Measurements from ENCODE around the gene BTG2. TPM values are rescaled to one million over a fixed set of nuclear protein-coding genes. Genes with fewer than 3 reads are reported as not detected.

BTG2 gene
- total RNA-seq, 1 donor from 2014 or later: 71.4 TPM

DNA sequence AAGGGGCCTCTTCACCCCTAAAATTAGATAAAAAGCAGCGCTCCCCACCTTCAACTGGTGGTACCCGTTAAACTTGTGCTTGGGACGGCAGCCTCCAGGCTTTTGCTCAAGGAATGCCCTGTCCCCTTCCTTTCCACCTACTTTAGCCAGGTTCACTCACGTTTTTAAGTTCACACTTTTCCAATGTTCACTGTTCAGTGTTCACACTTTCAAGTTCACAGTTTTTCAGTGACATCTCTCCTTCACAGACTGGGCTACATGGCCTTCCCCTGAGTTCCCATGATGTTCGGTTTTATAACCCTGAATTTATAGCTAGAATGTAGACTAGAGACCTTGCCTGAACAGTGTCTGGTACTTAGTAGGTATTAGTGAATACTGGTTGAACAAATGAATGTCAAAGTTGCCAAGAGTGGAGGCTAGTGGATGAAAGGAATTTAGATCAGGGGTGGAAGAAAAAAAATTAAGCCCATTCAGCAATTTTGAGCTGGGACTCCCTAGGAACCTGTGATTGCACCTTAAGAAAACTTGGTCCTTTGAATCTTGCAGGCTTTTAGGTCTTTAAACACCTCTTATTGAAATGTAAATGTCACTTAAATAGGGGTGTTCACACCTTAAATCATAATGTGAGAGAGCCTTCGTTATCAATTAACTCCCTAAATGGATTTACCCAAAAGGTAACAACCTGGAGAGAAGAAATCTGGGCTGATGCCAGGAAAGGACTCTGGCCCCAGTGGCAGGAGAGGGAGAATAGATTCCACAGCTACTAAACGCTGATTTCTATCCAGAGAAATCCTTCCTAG lies 12.3 kb downstream of the BTG2 start:
- DNase-seq: no peak

GRCh38 chr1:203318229-203318517 lies 12.9 kb downstream of the BTG2 start:
- no peak for DNase-seq

DNA sequence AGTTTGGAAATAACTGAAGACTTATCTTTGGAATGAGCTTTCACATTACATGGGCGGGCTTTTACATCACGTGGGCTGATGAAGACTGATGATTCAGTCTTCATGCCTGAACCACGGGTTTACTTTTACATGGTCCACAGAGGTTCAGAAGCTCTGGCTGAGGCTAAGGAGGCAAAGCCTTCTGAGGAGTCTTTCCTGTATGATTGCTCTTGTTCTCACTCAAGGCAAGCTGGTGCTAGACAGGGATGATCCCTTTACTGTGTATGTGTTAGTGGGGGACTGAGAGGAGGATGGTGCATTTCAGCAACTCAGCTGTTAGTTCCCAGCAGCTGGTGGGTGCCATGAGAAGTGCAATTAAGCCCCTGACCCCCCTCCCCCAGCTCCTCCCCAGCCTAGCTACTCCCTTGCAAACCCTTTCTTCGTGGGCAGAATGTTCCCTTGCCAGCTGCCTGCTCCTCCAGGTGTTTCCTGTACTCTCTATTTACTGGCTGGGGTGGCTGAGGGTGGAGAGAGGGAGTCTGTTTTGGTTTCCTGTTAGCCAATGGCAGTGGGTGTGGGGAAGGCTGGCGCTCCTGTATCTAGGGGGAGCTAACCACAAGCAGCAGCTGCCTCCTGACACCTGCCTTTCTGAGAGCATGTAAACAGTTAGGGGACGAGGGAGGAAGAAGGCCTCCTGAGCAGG lies 15.4 kb downstream of the BTG2 start:
- DNase-seq: peak; percentile 85

GRCh38 chr1:203321273-203322052 lies 16.1 kb downstream of the BTG2 start:
- DNase-seq: no peak

- peak; percentile 59 for DNase-seq
Observed at GRCh38 chr1:203322500-203323179, 17.3 kb downstream of the BTG2 start.

- DNase-seq: no peak
Observed at GRCh38 chr1:203323587-203323986, 18.3 kb downstream of the BTG2 start.

GRCh38 chr1:203324105-203325025 lies 19.0 kb downstream of the BTG2 start:
- DNase-seq: no peak

DNA sequence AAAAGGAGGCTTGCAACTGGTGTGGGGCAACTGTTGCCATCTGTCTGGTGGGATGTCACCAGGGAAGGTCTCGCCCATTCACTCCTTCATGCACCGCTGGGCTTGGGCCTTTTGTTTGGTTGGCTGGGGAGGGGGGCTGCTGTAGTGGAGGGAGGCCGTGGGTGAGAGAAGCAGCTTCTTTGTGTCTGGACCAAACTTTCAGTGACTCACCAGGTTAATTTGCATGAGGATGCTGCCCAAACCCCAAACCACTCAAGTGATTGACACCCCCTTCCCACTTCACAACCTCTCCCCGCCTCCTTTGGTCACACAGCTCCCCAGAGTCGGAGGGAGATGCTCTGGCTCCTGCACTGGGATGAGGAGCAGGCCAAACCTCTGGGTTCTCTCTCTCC lies 19.7 kb downstream of the BTG2 start:
- peak; percentile 60 for DNase-seq

GRCh38 chr1:203325418-203326091 lies 20.2 kb downstream of the BTG2 start:
- peak; percentile 89 for DNase-seq

DNA sequence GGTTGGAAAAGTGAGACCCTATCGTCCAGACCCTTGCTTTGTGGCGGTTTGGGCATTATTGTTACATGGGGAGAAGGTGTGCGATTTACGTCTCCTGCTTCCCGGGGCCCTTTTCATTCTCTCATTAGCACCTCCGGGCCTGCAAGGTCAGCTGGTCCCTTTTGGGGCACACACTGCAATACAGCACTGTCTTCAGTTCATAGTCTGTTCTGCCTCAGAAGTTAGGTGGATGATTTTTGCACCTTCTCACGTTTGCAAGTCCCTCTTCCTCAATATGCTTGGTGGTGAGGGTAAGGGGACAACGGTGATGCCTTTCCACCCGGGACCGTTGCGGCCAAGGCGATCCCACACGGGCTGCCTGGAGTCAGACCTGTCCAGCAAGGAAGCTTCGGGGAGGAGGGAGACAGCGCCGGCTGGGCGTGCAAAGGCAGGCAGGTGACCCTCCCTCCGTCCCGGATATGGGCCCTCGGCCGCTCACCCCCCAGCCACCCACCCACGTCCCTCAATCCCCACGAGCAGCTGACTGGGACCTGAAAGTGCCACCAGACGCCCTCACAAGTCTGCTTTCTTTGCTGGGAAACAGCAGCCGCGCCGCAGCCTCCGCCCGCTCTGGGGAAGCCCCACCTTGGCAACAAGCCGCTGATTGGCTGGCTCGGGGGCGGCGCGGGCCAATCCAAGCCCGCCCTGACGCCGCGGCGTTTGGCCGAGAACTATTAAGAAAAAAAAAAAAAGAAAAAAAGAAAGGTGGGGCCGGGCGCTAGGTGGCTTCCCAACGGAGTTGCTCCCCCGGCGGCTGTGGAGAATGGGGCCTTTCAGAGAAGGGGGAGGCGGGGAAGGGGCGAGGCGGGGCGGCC lies 21.7 kb downstream of the BTG2 start:
- peak; percentile 97 for DNase-seq

- DNase-seq: peak; percentile 80
Observed at GRCh38 chr1:203327684-203328457, 22.6 kb downstream of the BTG2 start.

- peak; percentile 29 for DNase-seq
Observed at GRCh38 chr1:203328714-203329122, 23.4 kb downstream of the BTG2 start.

DNA sequence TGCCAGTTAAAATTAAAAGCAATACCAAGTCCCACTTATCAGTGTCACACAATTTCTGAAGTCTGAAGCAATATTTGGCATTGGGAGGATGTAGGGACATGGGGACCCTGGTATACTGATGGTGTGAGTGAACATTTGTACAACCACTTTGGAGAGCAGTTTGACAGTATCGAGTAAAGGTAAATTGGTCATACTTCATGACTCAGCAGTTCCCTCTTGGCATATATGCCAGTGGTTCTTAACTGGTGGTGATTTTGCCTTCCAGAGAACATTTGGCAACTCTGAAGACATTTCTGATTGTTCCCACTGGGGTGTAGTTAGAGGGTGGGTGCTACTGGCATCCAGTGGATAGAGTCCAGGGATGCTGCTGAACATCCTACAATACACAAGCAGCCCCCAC lies 25.9 kb downstream of the BTG2 start:
- no peak for DNase-seq

DNA sequence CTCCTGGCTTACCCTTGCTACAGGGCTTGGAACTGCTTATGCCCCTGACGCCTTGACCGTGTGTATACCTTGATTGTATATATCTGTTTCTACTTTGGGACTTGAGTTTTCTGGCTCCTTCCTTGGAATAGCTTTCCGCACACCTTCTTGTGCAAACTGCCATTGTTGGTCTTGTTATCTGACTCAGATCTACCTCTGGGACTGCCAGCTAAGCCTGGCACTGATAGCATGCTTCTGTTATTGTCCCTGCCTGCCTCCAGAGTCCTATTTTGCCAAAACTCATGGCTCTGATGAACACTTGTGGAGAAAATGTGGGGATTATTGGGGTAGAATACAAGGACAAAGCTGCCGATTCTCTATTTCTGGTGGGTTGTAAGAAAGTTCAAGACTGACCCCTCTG lies 30.2 kb downstream of the BTG2 start:
- DNase-seq: no peak

- no peak for DNase-seq
Observed at GRCh38 chr1:203336097-203336496, 30.8 kb downstream of the BTG2 start.

- peak; percentile 82 for DNase-seq
Observed at GRCh38 chr1:203338335-203339036, 33.2 kb downstream of the BTG2 start.

GRCh38 chr1:203340112-203340790 lies 34.9 kb downstream of the BTG2 start:
- peak; percentile 95 for DNase-seq
